Lung (tissue), 12 donors: ENCODE data around the gene OR8G1. TPM values are rescaled to one million over a fixed set of nuclear protein-coding genes. Genes with fewer than 3 reads are reported as not detected.
A peak's percentile ranks its signal among the peaks of the same experiment; 100 is the strongest.

Experiments used
- ATAC-seq: fragments of 200-7000 bp; cut with Tn5 transposase; one replicate; pipeline ENCODE4 v1.9.1; 2020; ENCODE audit warnings: moderate number of reproducible peaks; ENCODE audit not compliant: insufficient read depth, low FRiP score
- DNase-seq, 3 donors: peaks; one replicate each; pipeline ENCODE4 v3.0.0-alpha.2; 2013 to 2017
- H3K27ac ChIP-seq, 2 donors: one replicate each; pipeline ENCODE4 v1.5.1; 2013; ENCODE audit warnings: mild to moderate bottlenecking in 2 of 2, moderate library complexity in 2 of 2, control low read depth in 1 of 2, inconsistent platforms in 1 of 2, low read depth in 1 of 2, low read length in 1 of 2
- H3K27me3 ChIP-seq, 3 donors: one replicate each; pipeline ENCODE4 v1.5.1; 2013; ENCODE audit warnings: low read length in 2 of 3; ENCODE audit not compliant: control insufficient read depth in 3 of 3, insufficient read depth in 3 of 3
- H3K36me3 ChIP-seq, 4 donors: one replicate each; pipeline ENCODE4 v1.5.1; 2013; ENCODE audit warnings: low read length in 4 of 4, mild to moderate bottlenecking in 1 of 4, moderate library complexity in 1 of 4; ENCODE audit not compliant: control insufficient read depth in 4 of 4, insufficient read depth in 4 of 4
- H3K4me1 ChIP-seq, 5 donors: one replicate each; pipeline ENCODE4 v1.5.1; 2013; ENCODE audit warnings: low read length in 5 of 5, mild to moderate bottlenecking in 2 of 5, moderate library complexity in 1 of 5; ENCODE audit not compliant: control insufficient read depth in 5 of 5, insufficient read depth in 5 of 5
- H3K4me3 ChIP-seq: one replicate; pipeline ENCODE4 v1.5.1; 2013; ENCODE audit warnings: mild to moderate bottlenecking, control low read depth, moderate library complexity
- H3K9ac ChIP-seq, 2 donors: one replicate each; pipeline ENCODE4 v1.5.1; 2013; ENCODE audit warnings: low read length in 2 of 2, control low read depth in 1 of 2; ENCODE audit not compliant: insufficient read depth in 1 of 2
- H3K9me3 ChIP-seq, 4 donors: one replicate each; pipeline ENCODE4 v1.5.1; 2013; ENCODE audit warnings: low read length in 3 of 4, mild to moderate bottlenecking in 1 of 4, moderate library complexity in 1 of 4; ENCODE audit not compliant: control insufficient read depth in 4 of 4, insufficient read depth in 3 of 4
- WGBS, 2 donors: extraction: QIAGEN DNeasy Blood & Tissue Kit; methylation state at CpG; one replicate each; pipeline ENCODE4 v1.1.7; 2013; 5-methylcytosine and 5-hydroxymethylcytosine counted together
- polyA plus RNA-seq, 2 donors: library from polyadenylated mRNA; stranded (reverse); fragments of 200-250 nt; gene quantifications; one replicate each; pipeline ENCODE4 v1.2.1, GENCODE V29; 2013
- total RNA-seq, 2 donors: library from RNA; depleted of rRNA in 1 of 2; stranded (reverse); fragments of >200 nt in 1 of 2; gene quantifications; one replicate each; pipeline ENCODE4 v1.2.1, GENCODE V29; 2014 to 2021
- TF ChIP-seq, protein P1 (sequence below): IDR thresholded peaks from 2 replicates; pipeline ENCODE4 v1.5.1; 2012; ENCODE audit warnings: mild to moderate bottlenecking; ENCODE audit errors: control extremely low read depth, extremely low read depth
- donor health status: control.
- donor health status: control.
- donor health status: Bipolar disorder and iron deficiency.
- donor health status: healthy.
- donor health status: DM: yes; HTN: yes; CAD: no.

Gene OR8G1
- total and polyA plus RNA-seq, 4 donors = not detected

DNA sequence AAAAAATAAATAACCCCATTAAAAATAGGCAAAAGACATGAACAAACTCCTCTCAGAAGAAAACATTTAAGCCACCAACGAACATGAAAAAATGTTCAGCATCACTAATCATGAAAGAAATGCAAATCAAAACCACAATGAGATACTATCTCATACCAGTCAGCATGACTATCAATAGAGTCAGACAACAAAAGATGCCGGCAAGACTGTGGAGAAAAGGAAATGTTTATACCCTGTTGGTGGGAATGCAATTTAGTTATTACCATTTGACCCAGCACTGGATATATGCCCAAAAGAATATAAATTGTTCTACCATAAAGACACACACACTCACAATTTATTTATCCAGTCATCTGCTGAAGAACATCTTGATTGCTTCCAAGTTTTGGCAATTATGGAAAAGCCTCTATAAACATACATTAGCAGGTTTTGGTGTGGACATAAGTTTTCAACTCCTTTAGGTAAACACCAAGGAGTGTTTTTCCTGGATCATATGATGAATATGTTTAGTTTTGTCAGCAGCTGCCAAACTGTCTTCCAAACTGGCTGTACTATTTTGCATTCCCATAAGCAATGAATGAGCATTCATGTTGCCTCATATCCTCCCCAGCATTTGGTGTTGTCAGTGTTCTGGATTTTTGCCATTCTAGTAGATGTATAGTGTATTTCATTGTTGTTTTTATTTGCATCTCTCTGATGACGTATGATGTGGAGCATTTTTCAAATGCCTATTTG lies 44.9 kb downstream of the OR8G1 start:
- no peak overlapping the region for H3K9ac ChIP-seq
- H3K27me3 ChIP-seq = no peaks in the 10 kb centered on the region
- 50 to 62% methylated on average over 3 of the region's 3 CpGs for WGBS, 2 donors
- TF ChIP-seq, protein P1, sequence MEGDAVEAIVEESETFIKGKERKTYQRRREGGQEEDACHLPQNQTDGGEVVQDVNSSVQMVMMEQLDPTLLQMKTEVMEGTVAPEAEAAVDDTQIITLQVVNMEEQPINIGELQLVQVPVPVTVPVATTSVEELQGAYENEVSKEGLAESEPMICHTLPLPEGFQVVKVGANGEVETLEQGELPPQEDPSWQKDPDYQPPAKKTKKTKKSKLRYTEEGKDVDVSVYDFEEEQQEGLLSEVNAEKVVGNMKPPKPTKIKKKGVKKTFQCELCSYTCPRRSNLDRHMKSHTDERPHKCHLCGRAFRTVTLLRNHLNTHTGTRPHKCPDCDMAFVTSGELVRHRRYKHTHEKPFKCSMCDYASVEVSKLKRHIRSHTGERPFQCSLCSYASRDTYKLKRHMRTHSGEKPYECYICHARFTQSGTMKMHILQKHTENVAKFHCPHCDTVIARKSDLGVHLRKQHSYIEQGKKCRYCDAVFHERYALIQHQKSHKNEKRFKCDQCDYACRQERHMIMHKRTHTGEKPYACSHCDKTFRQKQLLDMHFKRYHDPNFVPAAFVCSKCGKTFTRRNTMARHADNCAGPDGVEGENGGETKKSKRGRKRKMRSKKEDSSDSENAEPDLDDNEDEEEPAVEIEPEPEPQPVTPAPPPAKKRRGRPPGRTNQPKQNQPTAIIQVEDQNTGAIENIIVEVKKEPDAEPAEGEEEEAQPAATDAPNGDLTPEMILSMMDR = no peak
- H3K9me3 ChIP-seq = peaks cover 0 to 2% (median 0%) of the 10 kb centered on the region in 4 donors
- no peaks in the 10 kb centered on the region for H3K4me1 ChIP-seq
- no peaks in the 10 kb centered on the region for H3K36me3 ChIP-seq
- ATAC-seq = no peak
- peak in 2 of 3 donors; percentile 37 to 61 for DNase-seq
- no peak overlapping the region for H3K27ac ChIP-seq
- H3K4me3 ChIP-seq = no peak overlapping the region

DNA sequence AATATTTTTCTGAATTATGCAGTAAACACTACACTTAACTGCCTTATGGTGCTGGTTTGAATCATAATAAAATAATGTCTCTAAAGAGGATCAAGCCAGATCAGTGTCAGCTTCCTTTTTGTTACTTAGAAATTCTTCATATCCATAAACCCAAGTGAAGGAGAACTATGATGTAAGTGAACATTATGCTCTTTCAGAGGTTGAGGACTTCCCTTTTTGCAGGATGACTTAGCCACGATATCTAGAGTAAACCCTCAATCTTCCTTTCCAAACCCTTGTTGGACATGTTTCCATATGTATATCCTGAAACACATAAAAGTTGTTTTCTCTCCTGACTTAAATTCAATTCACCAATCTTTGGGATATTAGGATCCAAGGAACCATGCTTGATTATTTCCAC lies 53.8 kb downstream of the OR8G1 start:
- H3K4me3 ChIP-seq = no peak overlapping the region
- ATAC-seq (no peak), DNase-seq (no peak)
- H3K36me3 ChIP-seq = no peaks in the 10 kb centered on the region
- 24 to 54% methylated on average over 1 of the region's 1 CpG for WGBS, 2 donors
- no peaks in the 10 kb centered on the region for H3K4me1 ChIP-seq
- H3K27ac ChIP-seq = no peak overlapping the region
- peaks cover 0 to 3% (median 0%) of the 10 kb centered on the region in 4 donors for H3K9me3 ChIP-seq
- H3K9ac ChIP-seq = no peak overlapping the region
- TF ChIP-seq, protein P1 = no peak
- H3K27me3 ChIP-seq = no peaks in the 10 kb centered on the region

DNA sequence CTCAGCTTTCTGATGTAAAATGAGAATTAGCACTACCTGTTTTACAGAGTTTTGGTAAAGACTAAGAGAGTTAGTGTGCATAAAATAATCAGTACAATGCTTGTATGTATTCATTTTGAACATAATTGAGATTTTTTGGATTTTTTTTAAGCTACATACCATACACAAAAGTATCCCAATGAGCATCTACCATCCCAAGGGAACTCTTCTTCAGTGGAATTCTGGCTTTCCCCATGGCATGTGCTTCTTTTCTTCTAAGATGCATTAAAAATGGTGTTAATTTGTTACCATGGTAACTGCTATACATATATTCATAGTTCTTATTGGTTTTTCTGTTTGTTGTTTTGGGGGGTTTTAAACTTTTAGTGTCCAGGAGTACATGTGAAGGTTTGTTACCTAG lies 55.1 kb downstream of the OR8G1 start:
- Histone ChIP-seq H3K4me1 (no peaks in the 10 kb centered on the region), H3K27ac (no peak overlapping the region), H3K9ac (no peak overlapping the region), H3K9me3 (no peaks in the 10 kb centered on the region), H3K36me3 (no peaks in the 10 kb centered on the region), H3K4me3 (no peak overlapping the region), H3K27me3 (no peaks in the 10 kb centered on the region)
- DNase-seq = no peak
- TF ChIP-seq, protein P1 = no peak
- no peak for ATAC-seq

DNA sequence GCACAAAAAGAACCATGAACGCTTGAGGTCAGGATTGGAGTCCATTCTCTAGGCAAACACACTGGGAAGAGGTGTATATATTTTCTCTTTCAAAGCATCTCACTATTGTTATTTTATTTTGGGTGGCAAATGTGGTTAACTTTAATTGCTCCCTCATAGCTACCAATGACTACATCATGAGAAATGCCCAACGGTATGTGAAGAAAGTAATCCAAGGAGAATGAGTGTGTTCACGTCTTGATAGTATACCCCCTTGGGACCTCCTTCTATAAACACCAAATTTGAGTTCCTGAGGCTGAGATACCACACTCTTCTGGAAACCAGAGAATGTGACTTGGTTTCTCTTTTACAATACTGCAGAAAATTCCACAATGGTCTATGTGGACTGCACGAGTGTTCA lies 57.0 kb downstream of the OR8G1 start:
- TF ChIP-seq, protein P1 = no peak
- no peak overlapping the region for H3K4me3 ChIP-seq
- H3K36me3 ChIP-seq = no peaks in the 10 kb centered on the region
- ATAC-seq (no peak), DNase-seq (no peak)
- H3K27me3 ChIP-seq = no peaks in the 10 kb centered on the region
- H3K9me3 ChIP-seq = no peaks in the 10 kb centered on the region
- no peak overlapping the region for H3K9ac ChIP-seq
- no peaks in the 10 kb centered on the region for H3K4me1 ChIP-seq
- 85 to 89% methylated on average over 4 of the region's 4 CpGs for WGBS, 2 donors
- H3K27ac ChIP-seq = no peak overlapping the region
